PC-9 (cell line): Measurements from ENCODE around the gene MAST4. TPM values are rescaled to one million over a fixed set of nuclear protein-coding genes. Genes with fewer than 3 reads are reported as not detected.

ENCODE experiments used
- BruUV-seq: library from RNA; stranded (reverse); fragments of 400-500 nt; replicated peaks from 2 replicates; lab custom pipeline; 2021; lab: Mats Ljungman, UMichigan
- CTCF ChIA-PET: fragments of 300-600 bp; sonication (Branson Sonifier 250); formaldehyde crosslinking; loops from one replicate; lab custom pipeline; 2022; ENCODE audit warnings: antibody characterized with exemption; lab: Charles Lee
- POLR2A ChIA-PET: fragments of 300-600 bp; sonication (Branson Sonifier 250); formaldehyde crosslinking; loops from one replicate; lab custom pipeline; 2022; ENCODE audit warnings: antibody characterized with exemption; ENCODE audit not compliant: unreplicated experiment; lab: Charles Lee
- DNase-seq, 2 experiments: peaks; one replicate each; pipeline versions ENCODE4 v3.0.0 to v3.0.0-alpha.2; 2015 to 2022; ENCODE audit warnings: mixed read lengths in 1 of 2
- H2AFZ ChIP-seq: fragments of 200-600 bp; sonication (generic); 2 replicates; pipeline ENCODE4 v1.8.1; 2017; ENCODE audit warnings: antibody characterized with exemption
- H3F3A ChIP-seq: fragments of 200-600 bp; sonication (generic); 2 replicates; pipeline ENCODE4 v1.8.1; 2017; ENCODE audit warnings: antibody characterized with exemption, mild to moderate bottlenecking, low read depth; ENCODE audit not compliant: insufficient read depth
- H3K27ac ChIP-seq: fragments of 200-600 bp; sonication (generic); 2 replicates; pipeline ENCODE4 v1.6.1; 2016; ENCODE audit warnings: mixed run types
- H3K27me3 ChIP-seq: fragments of 200-600 bp; sonication (generic); 2 replicates; pipeline ENCODE4 v1.6.1; 2016; ENCODE audit warnings: low read depth, mixed run types; ENCODE audit not compliant: insufficient read depth
- H3K36me3 ChIP-seq: fragments of 200-600 bp; sonication (generic); 2 replicates; pipeline ENCODE4 v1.6.1; 2016; ENCODE audit warnings: low read depth, mixed run types
- H3K4me1 ChIP-seq: fragments of 200-600 bp; sonication (generic); replicated peaks from 2 replicates; pipeline ENCODE4 v1.6.1; 2016; ENCODE audit warnings: mixed run types; ENCODE audit not compliant: insufficient read depth
- H3K4me2 ChIP-seq: fragments of 200-600 bp; sonication (generic); 2 replicates; pipeline ENCODE4 v1.6.1; 2017; ENCODE audit warnings: mixed run types
- H3K4me3 ChIP-seq: fragments of 200-600 bp; sonication (generic); 2 replicates; pipeline ENCODE4 v1.6.1; 2016; ENCODE audit warnings: mixed run types
- H3K79me2 ChIP-seq: fragments of 200-600 bp; sonication (generic); 2 replicates; pipeline ENCODE4 v1.6.1; 2017; ENCODE audit warnings: low read depth, mixed run types
- H3K9me2 ChIP-seq: fragments of 200-600 bp; sonication (generic); 2 replicates; pipeline ENCODE4 v1.8.1; 2017; ENCODE audit warnings: mild to moderate bottlenecking; ENCODE audit not compliant: insufficient read depth
- H3K9me3 ChIP-seq: fragments of 200-600 bp; sonication (generic); 2 replicates; pipeline ENCODE4 v1.8.1; 2016; ENCODE audit warnings: low read depth; ENCODE audit not compliant: insufficient read depth
- H4K20me1 ChIP-seq: fragments of 200-600 bp; sonication (generic); 2 replicates; pipeline ENCODE4 v1.8.1; 2017; ENCODE audit not compliant: insufficient read depth
- EZH2 ChIP-seq: fragments of 200-600 bp; sonication (generic); IDR thresholded peaks from 2 replicates; pipeline ENCODE4 v1.8.0; 2017; ENCODE audit warnings: antibody characterized with exemption, low read depth
- intact Hi-C: fragments of 100-400 bp; cut with micrococcal nuclease; formaldehyde crosslinking; loops from one replicate; pipeline ENCODE4 v1.10.0; 2022; ENCODE audit not compliant: unreplicated experiment
- total RNA-seq: library from RNA; stranded (reverse); gene quantifications from 2 replicates; pipeline ENCODE4 v1.2.3, GENCODE V29; 2021
- TF ChIP-seq, protein P1 (sequence below): fragments of 200-600 bp; sonication (generic); conservative IDR thresholded peaks from 2 replicates; pipeline ENCODE4 v1.6.1; 2017; ENCODE audit warnings: mixed run types, antibody characterized with exemption, mild to moderate bottlenecking, moderate library complexity

The MAST4 gene
- total RNA-seq, 1 experiment from 2014 or later, result 19.3 TPM

DNA sequence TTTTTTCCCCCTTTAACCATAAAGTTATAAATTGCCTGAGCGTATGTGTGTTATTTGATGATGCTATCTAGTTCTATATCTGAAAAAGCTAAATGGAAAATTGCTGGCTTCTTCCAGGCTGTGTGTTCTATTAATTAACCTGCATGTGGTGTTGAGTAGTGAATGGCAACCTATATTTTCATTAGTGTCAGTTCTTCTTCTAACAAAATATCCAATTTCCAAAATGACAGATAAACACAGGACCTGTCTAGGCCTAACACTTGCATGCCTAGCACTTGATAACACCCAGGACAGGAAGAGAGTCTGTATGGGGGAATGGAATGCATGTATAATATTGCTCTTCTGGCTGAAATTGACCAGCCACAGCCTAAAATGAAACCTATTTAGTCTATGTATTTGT lies 508.7 kb downstream of the MAST4 start:
- Histone ChIP-seq H3K79me2 (no peaks in the 10 kb centered on the region), H3K4me2 (no peak overlapping the region), H3K9me3 (no peaks in the 10 kb centered on the region), H3K27me3 (no peaks in the 10 kb centered on the region), H3K9me2 (no peaks in the 10 kb centered on the region), H4K20me1 (no peaks in the 10 kb centered on the region; the same call in 1 of the 2 replicates), H2AFZ (no peak overlapping the region), H3K4me1 (no peaks in the 10 kb centered on the region), H3F3A (no peaks in the 10 kb centered on the region), H3K27ac (no peak overlapping the region), H3K4me3 (no peak overlapping the region), H3K36me3 (peaks cover 13% of the 10 kb centered on the region)
- ChIA-PET CTCF (no interaction called here), POLR2A (no interaction called here)
- DNase-seq, result no peak
- no peak for TF ChIP-seq EZH2
- TF ChIP-seq, protein P1, sequence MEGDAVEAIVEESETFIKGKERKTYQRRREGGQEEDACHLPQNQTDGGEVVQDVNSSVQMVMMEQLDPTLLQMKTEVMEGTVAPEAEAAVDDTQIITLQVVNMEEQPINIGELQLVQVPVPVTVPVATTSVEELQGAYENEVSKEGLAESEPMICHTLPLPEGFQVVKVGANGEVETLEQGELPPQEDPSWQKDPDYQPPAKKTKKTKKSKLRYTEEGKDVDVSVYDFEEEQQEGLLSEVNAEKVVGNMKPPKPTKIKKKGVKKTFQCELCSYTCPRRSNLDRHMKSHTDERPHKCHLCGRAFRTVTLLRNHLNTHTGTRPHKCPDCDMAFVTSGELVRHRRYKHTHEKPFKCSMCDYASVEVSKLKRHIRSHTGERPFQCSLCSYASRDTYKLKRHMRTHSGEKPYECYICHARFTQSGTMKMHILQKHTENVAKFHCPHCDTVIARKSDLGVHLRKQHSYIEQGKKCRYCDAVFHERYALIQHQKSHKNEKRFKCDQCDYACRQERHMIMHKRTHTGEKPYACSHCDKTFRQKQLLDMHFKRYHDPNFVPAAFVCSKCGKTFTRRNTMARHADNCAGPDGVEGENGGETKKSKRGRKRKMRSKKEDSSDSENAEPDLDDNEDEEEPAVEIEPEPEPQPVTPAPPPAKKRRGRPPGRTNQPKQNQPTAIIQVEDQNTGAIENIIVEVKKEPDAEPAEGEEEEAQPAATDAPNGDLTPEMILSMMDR, result no peak
- intact Hi-C loops, result no loop called here
- no TSS peak for BruUV-seq

DNA sequence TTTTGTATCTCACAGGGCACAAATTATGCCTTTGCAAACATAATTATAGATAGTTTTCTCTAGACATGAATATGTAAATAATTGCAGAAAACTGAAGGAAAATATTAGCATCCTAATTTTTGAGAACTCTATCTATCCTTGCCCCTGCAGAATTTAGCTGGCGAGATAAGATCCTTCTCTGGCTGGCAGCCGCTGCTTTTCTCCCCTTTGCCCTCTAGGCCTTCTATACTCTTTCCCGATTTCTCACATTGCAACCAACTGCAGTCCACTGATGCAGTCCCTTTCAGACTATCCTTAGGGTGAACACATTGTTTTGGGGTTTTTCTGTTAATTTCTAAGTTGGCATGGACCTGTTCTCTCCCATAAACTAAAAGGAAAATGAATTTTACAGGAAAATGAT lies 509.1 kb downstream of the MAST4 start:
- no peaks in the 10 kb centered on the region for H3K4me1 ChIP-seq
- DNase-seq, result no peak
- H3K4me2 ChIP-seq, result no peak overlapping the region
- H3F3A ChIP-seq, result no peaks in the 10 kb centered on the region
- H4K20me1 ChIP-seq, result no peaks in the 10 kb centered on the region; the same call in 1 of the 2 replicates
- CTCF ChIA-PET, result no interaction called here
- no peaks in the 10 kb centered on the region for H3K9me2 ChIP-seq
- TF ChIP-seq, protein P1, result no peak
- TF ChIP-seq EZH2, result no peak
- H3K36me3 ChIP-seq, result peaks cover 13% of the 10 kb centered on the region; the same call in 1 of the 2 replicates
- intact Hi-C loops, result no loop called here
- no peaks in the 10 kb centered on the region for H3K9me3 ChIP-seq
- H3K4me3 ChIP-seq, result no peak overlapping the region
- no peaks in the 10 kb centered on the region for H3K27me3 ChIP-seq
- BruUV-seq, result no TSS peak
- POLR2A ChIA-PET, result no interaction called here
- no peak overlapping the region for H3K27ac ChIP-seq
- H3K79me2 ChIP-seq, result no peaks in the 10 kb centered on the region
- no peak overlapping the region for H2AFZ ChIP-seq

DNA sequence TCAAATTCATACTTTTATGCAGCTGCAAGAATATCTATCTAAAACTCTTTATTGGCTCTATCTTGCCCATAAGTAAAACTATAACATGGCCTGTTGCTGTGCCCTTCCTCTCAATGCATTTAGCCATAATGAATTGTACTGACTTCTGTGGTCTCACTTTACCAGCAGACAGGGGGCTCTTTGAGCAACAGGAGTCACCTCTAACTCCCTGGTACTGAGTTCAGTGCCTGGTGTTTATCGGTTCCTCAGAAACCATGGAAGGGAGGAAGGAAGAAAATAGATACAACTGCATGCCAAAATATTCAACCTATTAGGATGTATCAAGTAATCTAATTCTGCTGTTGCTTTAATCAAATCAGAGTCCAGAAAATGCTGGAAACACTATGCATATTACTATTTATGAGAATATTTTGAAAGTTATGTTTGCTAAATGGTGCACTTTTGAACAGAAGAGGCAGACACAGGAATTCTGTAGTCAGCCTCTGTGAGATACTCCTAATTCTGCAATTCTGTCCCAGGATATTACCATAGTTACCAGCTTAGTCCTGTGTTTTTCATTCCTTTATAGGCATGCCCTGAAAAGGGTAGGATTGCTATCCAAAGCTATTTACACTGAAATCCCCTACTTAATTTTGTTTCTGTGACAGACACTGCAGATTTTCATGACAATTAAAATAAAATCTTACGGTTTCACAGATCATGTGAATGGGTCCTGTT lies 510.6 kb downstream of the MAST4 start:
- no peak overlapping the region for H3K4me3 ChIP-seq
- H3F3A ChIP-seq, result no peaks in the 10 kb centered on the region
- H3K9me3 ChIP-seq, result no peaks in the 10 kb centered on the region
- no peak overlapping the region for H3K27ac ChIP-seq
- no peaks in the 10 kb centered on the region for H3K27me3 ChIP-seq
- ChIA-PET POLR2A (no interaction called here), CTCF (no interaction called here)
- peaks cover 14% of the 10 kb centered on the region for H3K36me3 ChIP-seq
- no peak overlapping the region for H2AFZ ChIP-seq
- H4K20me1 ChIP-seq, result no peaks in the 10 kb centered on the region; the same call in 1 of the 2 replicates
- no peaks in the 10 kb centered on the region for H3K9me2 ChIP-seq
- no peaks in the 10 kb centered on the region for H3K79me2 ChIP-seq
- BruUV-seq, result no TSS peak
- intact Hi-C loops, result loop anchor here (1.0 kb wide), 1 partner anchor 25 kb away; no protein-coding TSS in a partner anchor
- H3K4me2 ChIP-seq, result no peak overlapping the region
- no peak for DNase-seq
- TF ChIP-seq, protein P1, result no peak
- no peak for TF ChIP-seq EZH2
- peaks cover 14% of the 10 kb centered on the region for H3K4me1 ChIP-seq
